Occipital lobe (tissue), 1 donor: ENCODE results near the gene DSN1. TPM values are rescaled to one million over a fixed set of nuclear protein-coding genes. Genes with fewer than 3 reads are reported as not detected.

Experiments used
- total RNA-seq: library from RNA; depleted of rRNA; stranded (reverse); fragments of >200 nt; gene quantifications from one replicate; pipeline ENCODE4 v1.2.3, GENCODE V29; 2014

DSN1 gene
- total RNA-seq, 1 donor from 2014 or later, result 4.7 TPM

Other genes starting within 250 kb of the DSN1 start
- gene MYL9, start 232.2 kb downstream of the DSN1 start, total RNA-seq, result 0.78 TPM
- 11.5 TPM for gene TGIF2, start 200.2 kb downstream of the DSN1 start, total RNA-seq
- gene RAB5IF, start 168.0 kb downstream of the DSN1 start, total RNA-seq, result 25.0 TPM
- not detected for gene SLA2, start 127.6 kb downstream of the DSN1 start, total RNA-seq
- 43.7 TPM for gene NDRG3, start 27.7 kb downstream of the DSN1 start, total RNA-seq
- gene TLDC2, start 102.4 kb upstream of the DSN1 start, total RNA-seq, result 0.31 TPM
- 26.7 TPM for gene SAMHD1, start 177.9 kb upstream of the DSN1 start, total RNA-seq